Smooth muscle cell of trachea (primary cell): ENCODE measurements around the gene RGL4. TPM values are rescaled to one million over a fixed set of nuclear protein-coding genes. Genes with fewer than 3 reads are reported as not detected.

Source experiments
- total RNA-seq: library from RNA; depleted of rRNA; stranded (reverse); fragments of >200 nt; gene quantifications from 2 replicates; pipeline ENCODE4 v1.2.1, GENCODE V29; 2014

The RGL4 gene, protein sequence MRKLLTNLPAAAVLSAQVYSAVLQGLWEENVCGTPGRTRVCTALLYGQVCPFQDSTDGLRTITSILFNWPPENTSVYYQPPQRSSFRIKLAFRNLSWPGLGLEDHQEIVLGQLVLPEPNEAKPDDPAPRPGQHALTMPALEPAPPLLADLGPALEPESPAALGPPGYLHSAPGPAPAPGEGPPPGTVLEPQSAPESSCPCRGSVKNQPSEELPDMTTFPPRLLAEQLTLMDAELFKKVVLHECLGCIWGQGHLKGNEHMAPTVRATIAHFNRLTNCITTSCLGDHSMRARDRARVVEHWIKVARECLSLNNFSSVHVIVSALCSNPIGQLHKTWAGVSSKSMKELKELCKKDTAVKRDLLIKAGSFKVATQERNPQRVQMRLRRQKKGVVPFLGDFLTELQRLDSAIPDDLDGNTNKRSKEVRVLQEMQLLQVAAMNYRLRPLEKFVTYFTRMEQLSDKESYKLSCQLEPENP
- total RNA-seq: under 0.01 TPM in 1 of 2 replicates, not detected in the other

DNA sequence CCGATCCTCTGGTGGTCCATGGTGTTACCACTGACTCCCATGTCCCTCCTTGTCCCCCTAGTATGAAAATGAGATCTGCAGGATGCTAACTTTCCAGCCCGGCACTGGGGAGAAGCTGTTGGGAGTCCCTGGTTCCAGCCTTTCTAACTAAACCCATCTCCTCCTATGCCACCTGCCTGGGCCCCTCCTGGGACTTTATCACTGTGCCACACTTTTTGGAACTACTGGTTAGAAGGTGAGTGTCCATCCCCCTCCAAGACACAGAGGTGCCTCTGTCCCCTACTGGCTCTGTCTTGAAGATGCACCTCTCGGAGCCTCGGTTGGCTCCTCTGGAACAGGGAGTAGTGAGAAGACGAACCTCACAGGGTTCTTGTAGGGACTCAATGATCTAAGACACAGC lies at the start of gene RGL4:
Gene RGL4, plus strand, starts transcription at position 301 of the 400 bp plus-strand sequence. CDS start 1,018 bp downstream, outside the sequence.

Other genes with a start within 250 kb of the RGL4 start
- gene IGLL1, start 110.7 kb upstream of the RGL4 start, total RNA-seq: not detected in 2 replicates
- 0.33 TPM in 1 of 2 replicates, not detected in the other for gene DRICH1, start 58.7 kb upstream of the RGL4 start, total RNA-seq
- 3.2 and 4.3 TPM in 2 replicates for gene ZNF70, start 60.1 kb downstream of the RGL4 start, total RNA-seq
- 0.50 TPM in 1 of 2 replicates, not detected in the other for gene VPREB3, start 63.4 kb downstream of the RGL4 start, total RNA-seq
- gene C22orf15, start 72.0 kb downstream of the RGL4 start, total RNA-seq: 1.6 and 3.1 TPM in 2 replicates
- 0.58 and 2.5 TPM in 2 replicates for gene CHCHD10, start 77.0 kb downstream of the RGL4 start, total RNA-seq
- 3.1 and 15.2 TPM in 2 replicates for gene MMP11, start 81.8 kb downstream of the RGL4 start, total RNA-seq
- gene SMARCB1, start 96.0 kb downstream of the RGL4 start, total RNA-seq: 35.2 and 36.7 TPM in 2 replicates
- gene DERL3, start 148.0 kb downstream of the RGL4 start, total RNA-seq: 0.17 TPM in 1 of 2 replicates, not detected in the other
- gene SLC2A11, start 166.9 kb downstream of the RGL4 start, total RNA-seq: 7.1 and 16.2 TPM in 2 replicates
- 247 and 330 TPM in 2 replicates for gene MIF, start 203.4 kb downstream of the RGL4 start, total RNA-seq